ENCODE data around the gene PLEKHM3. TPM values are rescaled to one million over a fixed set of nuclear protein-coding genes. Genes with fewer than 3 reads are reported as not detected.

Gene PLEKHM3
- polyA plus RNA-seq, 1 experiment, result 7.0 TPM

- H3K4me3 ChIP-seq (ENCODE audit: low read depth, low read length), result no peak overlapping the region
- H3K27ac ChIP-seq (ENCODE audit: low read depth, low read length), result no peak overlapping the region
- ChIA-PET POLR2A (no interaction called here), CTCF (interaction anchor here (0.6 kb wide), 1 partner anchor 101 kb away, joined by 3 read pairs; no protein-coding TSS in a partner anchor)
- TF ChIP-seq CTCF (IDR thresholded peaks at IDR 0.05; ENCODE audit: low read depth, low read length), result no peak
- H3K9me3 ChIP-seq (ENCODE audit: control insufficient read depth, insufficient read depth, low read length), result no peaks in the 10 kb centered on the region
- H3K27me3 ChIP-seq (ENCODE audit: control insufficient read depth, insufficient read depth, low read length), result no peaks in the 10 kb centered on the region
- DNase-seq (ENCODE audit: low read depth, low spot score), result no peak
Measured at GRCh38 chr2:207847098-207847806, 178.1 kb downstream of the PLEKHM3 start.

- POLR2A ChIA-PET, result no interaction called here
- CTCF ChIA-PET, result no interaction called here
Measured at GRCh38 chr2:207845202-207845864, 180.0 kb downstream of the PLEKHM3 start.

GRCh38 chr2:207844648-207845047 lies 180.7 kb downstream of the PLEKHM3 start:
- H3K4me3 ChIP-seq (ENCODE audit: low read depth, low read length), result no peak overlapping the region
- CTCF ChIA-PET, result no interaction called here
- POLR2A ChIA-PET, result no interaction called here
- H3K27me3 ChIP-seq (ENCODE audit: control insufficient read depth, insufficient read depth, low read length), result no peaks in the 10 kb centered on the region
- DNase-seq (ENCODE audit: low read depth, low spot score), result no peak
- H3K9me3 ChIP-seq (ENCODE audit: control insufficient read depth, insufficient read depth, low read length), result no peaks in the 10 kb centered on the region
- no peak overlapping the region for H3K27ac ChIP-seq (ENCODE audit: low read depth, low read length)
- no peak for TF ChIP-seq CTCF (IDR thresholded peaks at IDR 0.05; ENCODE audit: low read depth, low read length)

More at GRCh38 chr2:207845202-207845864, 180.0 kb downstream of the PLEKHM3 start:
- TF ChIP-seq CTCF (IDR thresholded peaks at IDR 0.05; ENCODE audit: low read depth, low read length), result no peak
- DNase-seq (ENCODE audit: low read depth, low spot score), result no peak
- Histone ChIP-seq H3K27ac (ENCODE audit: low read depth, low read length) (no peak overlapping the region), H3K27me3 (ENCODE audit: control insufficient read depth, insufficient read depth, low read length) (no peaks in the 10 kb centered on the region), H3K4me3 (ENCODE audit: low read depth, low read length) (no peak overlapping the region), H3K9me3 (ENCODE audit: control insufficient read depth, insufficient read depth, low read length) (no peaks in the 10 kb centered on the region)

- H3K27ac ChIP-seq (ENCODE audit: low read depth, low read length), result no peak overlapping the region
- no peaks in the 10 kb centered on the region for H3K27me3 ChIP-seq (ENCODE audit: control insufficient read depth, insufficient read depth, low read length)
- DNase-seq (ENCODE audit: low read depth, low spot score), result no peak
- H3K4me3 ChIP-seq (ENCODE audit: low read depth, low read length), result no peak overlapping the region
- TF ChIP-seq CTCF (IDR thresholded peaks at IDR 0.05; ENCODE audit: low read depth, low read length), result no peak
- ChIA-PET POLR2A (no interaction called here), CTCF (no interaction called here)
- no peaks in the 10 kb centered on the region for H3K9me3 ChIP-seq (ENCODE audit: control insufficient read depth, insufficient read depth, low read length)
Measured at GRCh38 chr2:207840101-207840500, 185.2 kb downstream of the PLEKHM3 start.

GRCh38 chr2:207839575-207839974 lies 185.8 kb downstream of the PLEKHM3 start:
- DNase-seq (ENCODE audit: low read depth, low spot score), result no peak
- ChIA-PET POLR2A (no interaction called here), CTCF (no interaction called here)
- no peak for TF ChIP-seq CTCF (IDR thresholded peaks at IDR 0.05; ENCODE audit: low read depth, low read length)
- Histone ChIP-seq H3K27me3 (ENCODE audit: control insufficient read depth, insufficient read depth, low read length) (no peaks in the 10 kb centered on the region), H3K27ac (ENCODE audit: low read depth, low read length) (no peak overlapping the region), H3K9me3 (ENCODE audit: control insufficient read depth, insufficient read depth, low read length) (no peaks in the 10 kb centered on the region), H3K4me3 (ENCODE audit: low read depth, low read length) (no peak overlapping the region)

Measured in AG04450 (cell line).